Measurements from ENCODE around the gene PNPLA3. TPM values are rescaled to one million over a fixed set of nuclear protein-coding genes. Genes with fewer than 3 reads are reported as not detected.

Gene PNPLA3
- total and polyA plus RNA-seq, 12 donors, result 0.08 to 0.95 (median 0.27) TPM; not detected in 5

DNA sequence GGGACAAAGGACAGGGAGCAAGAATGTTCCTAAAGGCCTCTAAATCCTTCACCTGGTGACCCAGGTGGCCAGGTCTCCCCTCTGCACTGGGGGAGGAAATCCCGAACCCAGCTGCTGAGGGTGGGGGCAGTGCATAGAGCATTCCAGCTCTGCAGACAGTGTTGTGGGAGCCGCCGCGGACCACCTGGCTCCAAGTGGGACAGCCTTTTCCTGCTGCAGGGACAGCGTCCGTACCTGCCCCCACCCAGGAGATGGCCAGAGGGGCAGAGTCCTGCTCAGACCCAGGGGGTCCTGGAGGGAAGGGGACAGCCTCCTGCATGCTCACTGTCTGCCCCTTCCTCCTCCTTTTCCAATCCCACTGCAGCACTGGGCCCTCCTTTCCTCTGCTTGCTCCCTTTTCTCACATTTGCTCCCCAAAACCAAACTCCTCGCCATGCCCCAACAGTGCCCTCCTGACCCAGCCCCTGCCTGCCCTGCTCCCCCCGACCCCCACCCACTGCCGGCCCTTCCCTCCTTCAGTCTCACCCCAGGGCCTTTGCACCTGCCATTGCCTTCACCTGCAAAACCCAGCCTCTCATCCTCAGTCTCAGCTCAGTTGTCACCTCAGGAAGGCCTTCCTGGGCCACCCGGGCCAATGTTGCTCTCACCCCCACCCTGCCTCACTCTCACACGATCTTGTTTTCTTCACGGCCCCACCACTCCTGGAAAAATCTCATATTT, 44.6 kb upstream of the PNPLA3 start:
- Histone ChIP-seq H3K4me1 (no peaks in the 10 kb centered on the region), H3K9me3 (no peaks in the 10 kb centered on the region), H3K27ac (no peak overlapping the region), H3K4me3 (no peak overlapping the region), H3K36me3 (no peaks in the 10 kb centered on the region), H3K27me3 (peaks cover 0 to 56% (median 24%) of the 10 kb centered on the region in 7 donors)
- intact Hi-C loops (cut with DNase I), result no loop called here
- no peak for DNase-seq
- no peak for ATAC-seq
- TF ChIP-seq, protein P1, sequence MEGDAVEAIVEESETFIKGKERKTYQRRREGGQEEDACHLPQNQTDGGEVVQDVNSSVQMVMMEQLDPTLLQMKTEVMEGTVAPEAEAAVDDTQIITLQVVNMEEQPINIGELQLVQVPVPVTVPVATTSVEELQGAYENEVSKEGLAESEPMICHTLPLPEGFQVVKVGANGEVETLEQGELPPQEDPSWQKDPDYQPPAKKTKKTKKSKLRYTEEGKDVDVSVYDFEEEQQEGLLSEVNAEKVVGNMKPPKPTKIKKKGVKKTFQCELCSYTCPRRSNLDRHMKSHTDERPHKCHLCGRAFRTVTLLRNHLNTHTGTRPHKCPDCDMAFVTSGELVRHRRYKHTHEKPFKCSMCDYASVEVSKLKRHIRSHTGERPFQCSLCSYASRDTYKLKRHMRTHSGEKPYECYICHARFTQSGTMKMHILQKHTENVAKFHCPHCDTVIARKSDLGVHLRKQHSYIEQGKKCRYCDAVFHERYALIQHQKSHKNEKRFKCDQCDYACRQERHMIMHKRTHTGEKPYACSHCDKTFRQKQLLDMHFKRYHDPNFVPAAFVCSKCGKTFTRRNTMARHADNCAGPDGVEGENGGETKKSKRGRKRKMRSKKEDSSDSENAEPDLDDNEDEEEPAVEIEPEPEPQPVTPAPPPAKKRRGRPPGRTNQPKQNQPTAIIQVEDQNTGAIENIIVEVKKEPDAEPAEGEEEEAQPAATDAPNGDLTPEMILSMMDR (IDR thresholded peaks at IDR 0.05), result no peak
- WGBS, 2 donors, result 67 to 68% methylated on average over 12 of the region's 12 CpGs

- no peaks in the 10 kb centered on the region for H3K36me3 ChIP-seq
- H3K27me3 ChIP-seq, result peaks cover 0 to 50% (median 21%) of the 10 kb centered on the region in 7 donors
- H3K27ac ChIP-seq, result no peak overlapping the region
- ATAC-seq (no peak), DNase-seq (no peak)
- 78 to 81% methylated on average over 14 of the region's 14 CpGs for WGBS, 2 donors
- H3K4me1 ChIP-seq, result no peaks in the 10 kb centered on the region
- intact Hi-C loops (cut with DNase I), result loop anchor here in 2 of 10 donors (10.0 kb wide), 2 partner anchors 485 to 495 kb away; no protein-coding TSS in a partner anchor
- H3K9me3 ChIP-seq, result no peaks in the 10 kb centered on the region
- H3K4me3 ChIP-seq, result no peak overlapping the region
- TF ChIP-seq, protein P1 (IDR thresholded peaks at IDR 0.05), result no peak
Measured at GRCh38 chr22:43879901-43880540, 43.6 kb upstream of the PNPLA3 start.

- intact Hi-C loops (cut with DNase I), result loop anchor here in 2 of 10 donors (10.0 kb wide), 2 partner anchors 486 to 496 kb away; no protein-coding TSS in a partner anchor
- TF ChIP-seq, protein P1 (IDR thresholded peaks at IDR 0.05), result no peak
- peaks cover 0 to 50% (median 20%) of the 10 kb centered on the region in 7 donors for H3K27me3 ChIP-seq
- ATAC-seq (no peak), DNase-seq (no peak)
- H3K4me1 ChIP-seq, result no peaks in the 10 kb centered on the region
- no peaks in the 10 kb centered on the region for H3K36me3 ChIP-seq
- no peaks in the 10 kb centered on the region for H3K9me3 ChIP-seq
- 81 to 84% methylated on average over 15 of the region's 15 CpGs for WGBS, 2 donors
- no peak overlapping the region for H3K4me3 ChIP-seq
- H3K27ac ChIP-seq, result no peak overlapping the region
Measured at GRCh38 chr22:43880541-43880991, 43.0 kb upstream of the PNPLA3 start.

DNA sequence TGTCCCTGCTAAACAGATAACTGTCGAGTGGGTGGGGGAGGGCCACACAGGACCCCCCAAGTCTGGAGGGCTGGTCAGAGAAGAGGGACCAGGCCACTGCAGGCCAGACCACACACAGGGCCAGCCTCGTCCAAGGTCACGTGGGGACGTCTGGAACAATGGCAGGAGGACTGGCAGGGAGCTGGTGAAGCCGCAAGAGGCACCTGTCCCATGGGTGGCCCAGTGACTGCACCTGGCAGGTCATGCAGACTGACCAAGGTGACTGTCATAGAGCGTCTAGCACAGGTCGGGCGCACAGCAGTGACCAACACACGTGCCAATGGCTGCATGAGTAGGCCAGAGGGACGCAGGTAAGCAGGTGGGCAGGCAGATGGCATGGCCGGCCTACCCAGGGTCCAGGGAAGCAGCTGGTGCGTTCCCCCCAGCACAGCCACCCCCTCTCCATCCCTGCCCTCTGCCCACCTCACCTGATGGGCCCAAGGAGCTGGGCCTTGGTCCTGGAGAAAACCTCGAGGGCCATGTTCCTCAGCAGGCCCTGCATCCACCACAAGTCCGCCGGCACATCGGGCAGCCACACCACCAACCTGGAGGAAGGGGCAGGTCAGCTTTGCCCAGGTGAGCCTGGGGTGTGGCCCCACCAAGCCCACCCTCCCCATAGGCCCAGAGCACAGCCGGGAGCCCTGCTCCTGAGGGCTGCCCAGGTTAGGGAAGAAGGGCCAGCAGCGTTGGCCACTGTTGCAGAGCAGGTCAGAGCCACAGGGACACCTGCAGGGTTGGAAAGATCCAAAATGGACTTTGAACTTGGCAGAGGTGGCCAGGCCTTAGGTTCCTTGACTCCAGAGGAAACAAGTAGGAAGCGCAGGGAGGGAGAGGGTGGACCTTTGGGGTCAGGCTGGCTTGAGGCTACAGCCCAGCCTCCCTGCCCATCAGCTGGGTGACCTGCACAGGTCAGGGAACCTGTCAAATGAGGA, 42.2 kb upstream of the PNPLA3 start:
- no peak for ATAC-seq
- no peak overlapping the region for H3K4me3 ChIP-seq
- no peak overlapping the region for H3K27ac ChIP-seq
- H3K27me3 ChIP-seq, result peaks cover 6 to 50% (median 21%) of the 10 kb centered on the region in 7 donors
- no peak for DNase-seq
- TF ChIP-seq, protein P1 (IDR thresholded peaks at IDR 0.05), result no peak
- intact Hi-C loops (cut with DNase I), result loop anchor here in 2 of 10 donors (10.0 kb wide), 2 partner anchors 487 to 497 kb away; no protein-coding TSS in a partner anchor
- 80 to 84% methylated on average over 18 to 19 of the region's 19 CpGs for WGBS, 2 donors
- no peaks in the 10 kb centered on the region for H3K4me1 ChIP-seq
- H3K9me3 ChIP-seq, result no peaks in the 10 kb centered on the region
- H3K36me3 ChIP-seq, result no peaks in the 10 kb centered on the region

Measured in heart right ventricle (tissue), 16 donors.